GM12801 (cell line): Measurements from ENCODE around the gene PRDM16.

Experiments used
- CTCF ChIP-seq: IDR thresholded peaks from one replicate; pipeline ENCODE4 v1.5.1; 2011; ENCODE audit warnings: control low read depth; ENCODE audit not compliant: insufficient read length; ENCODE audit errors: extremely low read depth

PRDM16 gene

GRCh38 chr1:3341236-3341994 is 272.4 kb downstream of the PRDM16 start:
- TF ChIP-seq CTCF, result no peak

- TF ChIP-seq CTCF, result no peak
Observed at GRCh38 chr1:3342960-3343359, 274.0 kb downstream of the PRDM16 start.

GRCh38 chr1:3344395-3344794 is 275.4 kb downstream of the PRDM16 start:
- no peak for TF ChIP-seq CTCF

GRCh38 chr1:3345792-3346191 is 276.8 kb downstream of the PRDM16 start:
- no peak for TF ChIP-seq CTCF

- no peak for TF ChIP-seq CTCF
Observed at GRCh38 chr1:3346478-3346877, 277.5 kb downstream of the PRDM16 start.

- no peak for TF ChIP-seq CTCF
Observed at GRCh38 chr1:3347257-3348020, 278.4 kb downstream of the PRDM16 start.

- TF ChIP-seq CTCF, result no peak
Observed at GRCh38 chr1:3348196-3348865, 279.3 kb downstream of the PRDM16 start.
